GM18870 (cell line): ENCODE data around the gene KRIT1.
"Not testable (repeated sequence)": the region's sequence is repeated elsewhere in the genome, so short reads cannot be mapped to it uniquely, and the experiment has no call there.

Source experiments
- ATAC-seq: cut with Tn5 transposase; IDR thresholded peaks from one replicate; pipeline ENCODE4 v1.9.1; 2021; ENCODE audit warnings: moderate library complexity; ENCODE audit not compliant: unreplicated experiment

Gene KRIT1

DNA sequence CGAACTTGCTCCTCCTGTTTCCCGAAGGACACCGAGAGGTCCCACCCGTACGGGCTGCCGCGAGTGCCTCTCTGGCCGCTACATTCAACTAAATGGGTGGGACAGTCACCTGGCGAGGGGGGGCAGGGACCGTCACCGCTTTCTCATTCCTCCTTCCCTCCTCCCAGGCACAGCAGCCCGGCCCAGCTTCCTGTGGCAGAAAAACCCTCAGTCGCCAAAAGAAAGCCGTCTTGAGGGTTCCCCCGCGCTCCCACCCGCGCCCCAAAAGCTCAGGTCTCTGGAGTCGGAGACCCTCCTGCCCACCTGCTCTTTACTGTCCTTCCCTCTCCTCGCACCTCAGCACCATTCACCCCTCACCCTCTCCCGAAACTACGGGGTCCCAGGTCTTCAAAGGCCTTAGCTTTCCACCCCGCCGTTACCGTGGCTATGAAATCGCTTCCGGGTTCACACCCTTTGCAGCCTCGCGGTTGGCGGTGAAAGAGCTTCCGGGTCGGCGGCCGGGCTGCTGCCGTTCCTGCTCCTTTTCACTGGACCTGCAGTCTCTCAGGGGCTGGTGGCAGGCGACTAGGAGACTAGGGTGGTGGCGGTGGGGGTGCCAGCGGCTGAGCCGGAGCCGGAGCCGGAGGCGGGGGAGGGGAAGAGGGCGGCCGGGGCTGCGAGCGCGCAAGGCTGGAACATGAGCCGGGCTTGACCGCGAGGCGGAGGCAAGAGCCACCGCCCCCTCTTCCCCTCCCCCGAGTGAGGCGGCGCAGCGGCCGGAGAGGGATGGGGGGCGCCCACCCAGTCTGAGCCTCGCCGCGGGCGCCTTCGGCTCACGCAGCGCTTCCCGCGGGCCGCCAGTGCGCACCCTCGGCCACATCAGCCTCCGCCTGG lies at the start of gene KRIT1, which contains the start of gene ANKIB1:
TSS of gene KRIT1 (minus strand) at position 428 of the 873 bp plus-strand sequence. CDS start 3,779 bp downstream, outside the sequence.
TSS of gene ANKIB1 (plus strand) at position 488 of the 873 bp plus-strand sequence. CDS start 49,005 bp downstream, outside the sequence.
- ATAC-seq, result peak; percentile 62

DNA sequence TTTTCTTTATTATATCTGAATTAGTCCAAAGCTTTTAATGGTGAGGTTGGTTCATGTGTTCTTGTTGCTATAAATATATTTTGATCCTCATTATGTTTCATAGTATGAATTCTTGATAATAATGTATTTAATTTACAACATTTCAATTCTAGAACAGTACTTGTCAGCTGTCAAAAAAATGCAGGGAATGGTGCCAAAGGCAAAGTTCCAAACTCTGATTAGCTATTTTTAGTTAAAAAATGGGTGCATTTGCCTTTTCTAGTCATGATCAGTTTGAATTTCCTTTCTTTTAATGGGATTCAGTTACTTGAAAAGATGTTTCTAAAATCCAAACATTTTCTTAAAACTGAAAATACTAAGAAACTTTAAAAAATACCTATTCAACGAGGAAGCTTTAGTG lies 49.7 kb upstream of the KRIT1 start:
- no peak for ATAC-seq

DNA sequence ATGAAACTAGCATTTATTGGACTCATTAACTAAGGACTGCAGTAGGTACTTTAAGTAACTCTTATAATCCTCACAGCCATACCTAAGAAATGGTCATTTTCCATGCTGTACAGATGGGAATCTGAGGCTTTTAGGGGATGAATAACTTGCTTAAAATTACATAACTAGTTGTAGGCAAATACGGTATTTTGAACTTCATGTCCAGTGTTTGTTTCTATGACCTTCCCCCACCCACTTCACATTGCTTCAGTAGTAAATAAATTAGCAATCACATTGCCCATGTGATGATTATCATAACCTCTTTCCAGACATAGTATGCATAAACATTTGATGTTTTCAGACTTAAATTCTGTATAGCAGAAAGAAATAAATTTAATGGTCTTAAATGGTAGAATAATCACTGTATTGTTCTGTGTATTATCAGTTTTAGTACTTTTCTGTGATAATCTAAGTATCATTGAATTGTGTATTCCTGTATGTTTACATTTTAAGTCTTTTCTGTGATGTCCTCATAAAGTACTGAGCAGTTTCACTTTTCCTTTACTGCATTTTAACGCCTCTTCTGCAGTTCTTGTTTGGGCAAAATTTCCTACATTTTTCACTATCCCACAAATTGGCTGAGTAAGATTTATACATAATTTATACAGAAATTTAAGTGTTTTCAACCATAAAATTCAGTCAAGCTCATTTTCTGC lies 48.3 kb upstream of the KRIT1 start:
- ATAC-seq, result no peak

DNA sequence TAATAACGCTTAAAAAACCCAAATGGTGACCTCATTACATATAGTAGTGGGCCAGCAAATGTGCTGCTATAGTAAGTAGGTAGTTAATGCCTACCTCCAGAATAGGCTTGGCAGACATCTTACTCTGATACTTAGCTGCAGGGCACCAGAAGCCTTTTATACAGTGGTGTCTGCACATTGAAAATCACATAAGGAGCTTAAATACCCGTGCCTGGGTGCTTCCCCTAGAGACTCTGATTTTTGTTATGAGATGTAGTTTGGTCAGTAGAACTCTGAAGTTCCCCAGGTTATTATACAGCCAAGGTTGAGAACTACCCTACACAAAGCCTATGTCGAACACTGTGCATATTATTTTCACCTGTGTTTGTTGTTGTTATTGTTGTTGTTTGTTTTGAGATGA lies 47.3 kb upstream of the KRIT1 start:
- no peak for ATAC-seq

DNA sequence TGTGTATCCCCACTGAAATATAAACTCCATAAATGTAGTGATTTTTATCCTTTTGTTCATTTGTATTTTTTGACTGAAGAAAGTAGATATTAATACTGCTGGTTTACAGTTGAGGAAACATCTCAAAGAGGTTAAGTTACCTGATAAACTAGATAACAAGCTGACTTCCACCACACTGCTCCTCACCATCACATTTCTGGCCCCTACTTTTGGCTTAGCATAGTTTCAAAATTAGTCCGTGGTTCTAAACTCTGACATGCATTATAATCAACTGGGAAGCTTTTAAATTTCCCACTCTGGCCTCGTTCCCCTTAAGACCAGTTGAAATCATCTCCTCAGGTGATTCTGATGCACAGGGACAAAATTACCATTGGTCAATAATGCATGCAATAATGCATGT lies 43.6 kb upstream of the KRIT1 start:
- ATAC-seq, result no peak

DNA sequence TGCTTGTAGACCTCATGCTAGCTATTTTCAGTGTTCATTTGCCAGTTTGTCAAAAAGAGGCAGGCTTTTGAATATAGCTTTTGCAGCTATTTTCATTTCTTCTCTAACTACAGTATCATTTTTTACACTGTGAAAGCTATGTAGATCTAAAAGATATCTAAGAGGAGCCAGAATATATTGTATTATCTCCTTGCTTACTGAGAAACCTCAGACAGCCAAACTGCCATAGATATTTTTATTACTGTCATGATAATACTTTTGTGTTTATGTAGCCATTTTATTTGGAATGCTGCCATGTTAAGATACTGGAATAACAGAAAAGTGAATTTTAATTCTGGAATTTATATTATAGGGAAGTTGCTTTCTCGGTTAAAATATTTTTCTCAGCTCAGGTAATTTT lies 37.2 kb upstream of the KRIT1 start:
- ATAC-seq, result no peak

DNA sequence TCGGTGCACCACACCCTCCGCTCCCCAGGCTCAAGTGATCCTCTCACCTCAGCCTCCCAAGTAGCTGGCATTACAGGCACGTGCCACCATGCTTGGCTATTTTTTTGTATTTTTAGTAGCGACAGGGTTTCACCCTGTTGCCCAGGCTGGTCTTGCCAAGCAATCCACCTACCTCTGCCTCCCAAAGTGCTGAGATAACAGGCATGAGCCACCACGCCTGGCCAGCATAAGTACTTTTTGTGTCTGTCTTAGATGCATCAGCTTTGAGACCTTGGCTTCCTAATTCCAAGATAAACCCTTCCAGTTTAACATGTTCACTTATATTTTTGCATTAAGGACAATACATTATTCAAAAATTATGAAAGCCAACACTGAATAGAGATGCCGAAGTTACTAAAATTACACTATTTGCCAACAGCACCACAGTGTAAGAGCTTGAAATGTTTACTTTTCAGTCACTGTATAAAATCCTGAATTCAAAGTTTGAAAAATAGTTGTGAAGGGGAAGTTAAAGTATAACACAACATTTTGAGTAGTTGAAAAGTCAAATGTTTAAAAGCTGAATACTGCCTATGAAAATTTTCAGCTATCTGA lies 36.6 kb upstream of the KRIT1 start:
- no peak for ATAC-seq

DNA sequence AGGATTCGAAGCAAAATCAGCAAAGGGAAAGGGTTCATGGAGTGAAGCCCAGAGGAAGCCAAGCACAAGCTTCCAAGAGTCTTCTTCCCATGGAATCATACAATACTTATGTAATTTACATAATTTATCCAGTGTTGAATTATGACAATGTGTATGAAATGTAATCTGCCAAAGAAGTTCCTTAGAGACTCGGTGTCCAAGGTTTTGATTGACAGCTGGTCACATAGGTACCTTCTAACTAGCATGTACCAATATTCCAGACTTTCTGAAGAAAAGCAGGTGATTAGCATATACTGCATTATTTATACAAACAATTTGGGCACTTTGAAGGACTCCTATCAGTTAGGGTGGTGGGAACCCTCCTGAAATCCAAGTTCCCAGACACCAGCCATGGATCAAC lies 35.3 kb upstream of the KRIT1 start:
- ATAC-seq, result no peak

DNA sequence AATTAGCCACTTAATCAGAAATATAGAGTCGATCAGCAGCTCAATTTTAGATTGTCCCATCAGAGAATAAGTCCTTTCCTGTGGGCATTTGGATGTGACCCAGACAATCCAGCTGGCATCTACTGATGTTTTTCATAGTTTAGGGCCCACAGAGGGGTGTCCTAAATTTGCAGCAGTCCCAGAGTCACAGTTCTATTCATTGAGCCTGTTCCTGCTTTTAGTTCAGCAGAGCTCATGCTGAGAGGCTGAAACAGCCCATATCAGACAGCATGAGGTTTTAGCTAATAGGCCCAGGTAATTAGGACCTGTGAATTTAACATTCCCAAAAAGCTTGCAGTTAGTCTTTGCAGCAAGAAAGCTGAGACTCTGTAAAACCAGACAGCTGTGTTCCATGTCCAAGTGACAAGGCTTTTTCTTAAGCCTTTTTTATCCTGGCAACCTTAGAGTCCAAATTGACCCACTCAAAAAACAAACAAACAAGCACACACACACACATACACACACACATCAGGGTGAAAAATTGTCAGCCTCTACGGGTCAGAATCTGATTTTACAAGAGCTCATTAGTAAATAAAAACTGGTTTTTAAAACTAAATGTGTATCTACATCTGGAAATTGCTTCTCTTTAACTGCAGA lies 33.8 kb upstream of the KRIT1 start:
- ATAC-seq, result no peak

DNA sequence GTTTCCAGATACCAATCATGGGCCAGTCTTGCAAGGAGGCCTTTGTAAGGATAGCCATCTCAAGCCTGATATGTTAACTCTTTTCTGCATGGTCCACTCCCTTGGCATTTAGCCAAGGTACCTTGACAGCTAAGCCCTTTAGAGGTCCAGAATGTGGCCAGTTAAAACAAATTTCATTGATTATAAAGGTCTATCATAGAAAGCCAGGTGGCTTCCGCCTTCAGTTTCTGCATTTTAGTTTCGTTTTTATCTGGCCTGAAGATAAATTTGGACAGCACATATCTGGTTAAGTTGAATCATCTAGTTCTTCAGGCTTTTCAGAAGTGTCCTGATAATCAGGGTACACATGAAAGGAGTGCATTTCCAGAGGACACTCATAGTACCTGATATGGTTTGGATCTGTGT lies 30.7 kb upstream of the KRIT1 start:
- peak; percentile 89 for ATAC-seq

DNA sequence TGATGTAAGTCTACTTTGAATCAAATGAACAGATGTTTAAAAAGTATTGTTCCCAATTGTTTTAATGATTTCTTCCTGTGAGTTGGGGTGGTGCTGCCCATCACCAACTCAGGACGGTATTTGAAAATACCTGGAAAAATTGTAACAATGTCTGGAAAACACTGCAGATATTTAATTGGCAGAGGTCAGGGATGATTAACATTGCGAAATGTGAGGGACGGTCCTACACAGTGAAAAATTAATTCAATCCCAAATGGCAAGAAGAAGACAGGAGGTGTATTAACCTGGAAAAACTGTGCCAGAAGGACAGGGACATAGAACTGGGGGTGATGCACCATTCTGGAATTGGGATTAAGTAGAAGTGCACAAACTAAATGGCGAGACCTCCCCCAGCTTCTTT lies 29.6 kb upstream of the KRIT1 start:
- ATAC-seq, result no peak

DNA sequence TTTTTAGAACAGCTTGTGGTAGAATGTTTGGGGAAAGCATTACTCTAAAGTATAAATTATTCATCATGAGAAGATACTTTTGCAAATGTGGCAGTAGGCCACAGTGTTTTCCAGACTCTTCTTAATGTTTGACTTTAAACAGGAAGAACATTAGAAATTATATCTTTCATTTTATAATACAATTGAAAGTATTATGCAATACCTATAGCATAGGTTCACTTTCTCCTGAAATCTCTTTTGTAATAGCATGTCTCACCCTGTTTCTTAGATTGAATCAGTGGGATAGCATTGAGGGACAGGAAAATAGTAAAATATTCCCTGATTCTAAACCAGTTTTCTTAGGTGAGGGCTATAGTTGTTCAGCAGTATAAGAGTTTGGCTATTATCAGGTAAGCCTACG lies 23.2 kb upstream of the KRIT1 start:
- no peak for ATAC-seq

DNA sequence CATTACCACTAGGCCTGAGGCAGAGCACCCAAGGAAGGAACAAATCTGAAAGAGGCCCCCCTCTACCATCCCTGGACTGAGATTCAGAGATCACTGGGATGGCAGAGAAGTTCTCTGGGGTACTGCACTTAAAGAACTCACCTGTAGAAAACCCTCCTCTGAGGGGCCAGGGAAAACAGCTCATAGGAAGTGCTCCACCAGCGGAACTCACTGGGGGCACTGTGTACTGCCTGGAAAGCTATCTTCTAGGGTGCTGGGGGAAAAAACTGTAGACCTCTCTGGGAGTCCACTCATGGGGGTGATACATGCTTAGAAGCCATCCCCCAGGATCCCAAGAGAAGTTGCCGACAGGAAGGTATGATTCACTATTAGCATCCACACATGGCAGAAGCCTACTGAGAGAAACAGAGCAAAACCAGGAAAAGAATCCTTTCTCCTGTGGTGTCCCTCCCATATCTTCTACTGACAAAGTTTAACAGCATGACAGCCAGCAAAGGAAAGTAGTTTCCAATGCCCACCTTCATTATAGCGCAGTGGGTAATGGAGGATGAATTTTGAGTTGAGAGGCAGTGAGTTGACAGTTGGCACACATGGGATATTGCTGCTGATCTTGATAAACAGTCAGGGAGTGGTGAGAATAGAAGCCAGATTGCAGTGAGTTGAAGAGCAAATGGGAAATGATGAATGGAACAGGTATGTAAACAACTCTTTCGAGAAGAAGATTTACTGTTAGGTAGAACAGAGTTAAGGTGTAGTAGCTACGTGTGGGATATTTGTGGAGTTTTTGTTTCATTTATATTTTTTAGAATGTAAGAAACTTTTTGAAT lies 20.9 kb upstream of the KRIT1 start:
- no peak for ATAC-seq

DNA sequence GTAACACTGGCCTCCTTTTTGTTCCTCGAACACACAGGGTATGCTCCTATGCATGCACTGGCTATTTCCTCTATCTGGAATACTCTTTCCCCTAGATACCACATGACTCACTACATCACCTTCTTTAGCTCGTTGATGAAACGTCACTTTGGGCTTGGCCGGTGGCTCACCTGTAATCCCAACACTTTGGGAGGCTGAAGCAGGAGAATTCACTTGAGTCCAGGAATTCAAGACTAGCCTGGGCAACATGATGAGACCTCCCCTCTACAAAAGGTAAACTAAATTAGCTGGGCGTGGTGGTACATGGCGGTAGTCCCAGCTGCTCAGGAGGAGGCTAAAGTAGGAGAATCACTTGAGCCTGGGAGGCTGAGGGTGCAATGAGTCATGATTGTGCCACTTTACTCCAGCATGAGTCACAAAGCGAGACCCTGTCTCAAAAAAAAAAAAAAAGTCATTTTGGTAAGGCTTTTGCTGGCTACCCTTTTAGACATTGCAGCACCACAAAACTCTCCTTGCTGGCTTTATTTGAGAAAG lies 14.6 kb upstream of the KRIT1 start:
- ATAC-seq, result no peak

DNA sequence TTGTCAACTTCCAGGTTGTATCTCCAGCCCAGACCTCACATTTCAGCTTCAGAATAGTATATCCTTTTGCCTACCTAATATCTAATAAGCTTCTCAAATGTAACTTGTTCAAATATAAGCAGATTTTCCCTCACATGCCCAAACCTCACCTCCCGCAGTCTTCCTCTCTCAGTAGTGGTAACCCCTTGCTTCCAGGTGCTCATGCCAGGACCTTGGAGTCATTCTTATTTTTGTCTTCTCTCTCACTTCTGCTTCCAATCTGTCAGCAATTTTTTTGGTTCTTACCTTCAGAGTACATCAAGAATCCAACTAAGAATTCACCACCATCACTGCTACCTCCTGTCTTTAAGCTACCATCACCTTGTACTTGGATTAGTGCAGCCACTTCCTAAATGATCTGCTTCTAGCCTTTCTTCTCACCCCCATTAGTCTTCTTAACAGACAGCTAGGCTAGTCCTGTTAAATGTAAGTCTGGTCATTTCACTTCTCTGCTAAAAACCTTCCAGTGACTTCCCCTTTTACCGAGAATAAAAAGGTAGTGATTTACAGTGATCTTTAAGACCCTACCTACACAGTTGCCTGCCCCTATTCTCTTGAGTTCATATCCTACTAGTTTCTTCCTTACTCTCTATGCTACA lies 14.0 kb upstream of the KRIT1 start:
- no peak for ATAC-seq

DNA sequence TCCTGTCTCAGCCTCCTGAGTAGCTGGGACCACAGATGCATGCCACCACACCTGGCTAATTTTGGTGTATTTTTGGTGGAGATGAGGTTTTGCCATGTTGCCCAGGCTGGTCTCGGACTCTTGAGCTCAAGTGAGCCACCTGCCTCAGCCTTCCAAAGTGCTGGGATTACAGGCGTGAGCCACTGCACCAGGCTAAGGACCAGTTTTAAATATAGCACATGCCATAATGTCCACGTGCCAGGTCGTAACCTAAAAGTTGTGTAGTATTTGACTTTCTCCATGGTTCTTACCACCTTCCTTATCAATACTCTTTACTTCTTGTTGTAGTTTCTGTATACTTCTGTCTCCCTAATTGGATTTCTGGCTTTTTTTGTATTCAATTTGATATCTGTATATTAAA lies 13.3 kb upstream of the KRIT1 start:
- no peak for ATAC-seq

DNA sequence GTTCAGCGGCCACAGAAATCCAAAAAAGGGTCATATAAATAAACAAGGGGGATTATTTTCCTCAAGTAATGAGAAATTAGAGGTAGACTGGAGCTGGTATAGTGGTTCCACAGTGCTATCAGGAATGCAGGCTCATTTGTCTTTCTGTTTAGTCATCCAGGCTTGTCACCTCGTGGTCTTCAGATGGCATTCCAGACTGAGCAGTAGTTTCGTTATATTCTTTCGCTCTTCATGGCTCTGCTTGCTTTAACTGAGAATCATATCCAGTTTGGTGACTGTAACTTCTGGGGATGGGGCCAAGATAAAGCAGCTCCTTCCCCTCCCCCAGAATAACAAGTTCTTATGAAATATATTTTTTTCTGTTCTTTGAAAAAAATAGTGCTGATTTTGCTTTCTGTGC lies 9.6 kb upstream of the KRIT1 start:
- ATAC-seq, result no peak

DNA sequence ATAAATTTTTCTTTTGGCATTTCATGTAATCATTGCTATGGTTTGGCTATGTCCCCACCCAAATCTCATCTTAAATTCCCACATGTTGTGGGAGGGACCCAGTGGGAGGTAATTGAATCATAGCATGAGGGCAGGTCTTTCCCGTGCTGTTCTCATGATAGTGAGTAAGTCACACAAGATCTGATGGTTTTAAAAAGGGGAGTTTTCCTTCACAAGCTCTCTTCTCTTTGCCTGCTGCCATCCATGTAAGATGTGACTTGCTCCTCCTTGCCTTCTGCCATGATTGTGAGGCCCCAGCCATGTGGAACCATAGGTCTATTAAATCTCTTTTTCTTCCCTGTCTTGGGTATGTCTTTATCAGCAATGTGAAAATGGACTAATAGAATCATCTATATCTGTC lies 9.1 kb upstream of the KRIT1 start:
- ATAC-seq, result not testable (repeated sequence)

DNA sequence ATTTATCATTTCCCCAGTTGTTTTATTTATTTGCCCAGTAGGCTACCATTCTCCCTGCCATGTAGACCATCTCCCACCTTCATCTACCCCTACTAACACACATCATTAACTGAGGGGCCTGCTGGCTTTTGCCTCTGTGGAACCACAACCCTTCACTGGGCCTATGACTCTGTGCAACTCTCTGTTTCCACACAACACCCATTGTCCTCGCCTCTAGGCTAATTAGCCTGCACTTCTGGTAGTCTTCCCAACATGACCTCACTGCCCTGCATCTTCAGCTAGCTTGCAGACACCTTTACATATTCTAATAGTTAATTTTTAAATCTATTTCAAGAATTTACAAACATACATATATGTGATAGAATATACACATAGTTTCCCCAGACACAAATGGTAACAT lies 7.5 kb upstream of the KRIT1 start:
- ATAC-seq, result no peak

DNA sequence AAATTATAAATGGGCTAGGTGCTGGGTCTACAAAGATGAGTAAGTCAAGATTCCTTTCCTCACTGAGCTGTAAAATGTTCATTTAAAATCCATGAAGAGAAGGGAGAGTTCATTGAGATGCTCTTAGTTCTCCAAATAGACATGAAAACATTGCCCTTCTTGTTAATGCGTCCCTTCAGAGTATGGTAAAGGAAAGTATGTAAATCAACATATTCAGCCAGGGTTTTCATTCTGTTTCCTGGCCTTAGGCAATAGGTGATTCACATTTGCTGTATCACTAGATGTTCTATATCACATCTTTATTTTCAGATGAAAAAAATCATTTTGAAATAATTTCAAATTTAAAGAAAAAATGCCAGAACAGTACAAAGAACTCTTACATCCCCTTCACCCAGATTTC lies 5.5 kb upstream of the KRIT1 start:
- ATAC-seq, result no peak
